Measurements from ENCODE around the gene PIP4K2A.

The PIP4K2A gene

GRCh38 chr10:22710139-22710745 is 4.1 kb downstream of the PIP4K2A start:
- no peak overlapping the region for H3K4me3 ChIP-seq (ENCODE audit: insufficient read depth, low read depth, low read length)
- H3K36me3 ChIP-seq (ENCODE audit: control insufficient read depth, insufficient read depth, low read length), result no peaks in the 10 kb centered on the region
- no peak overlapping the region for H3K27ac ChIP-seq (ENCODE audit: insufficient read depth, low read depth, low read length, poor library complexity, severe bottlenecking)
- H3K9me3 ChIP-seq (ENCODE audit: control insufficient read depth, low read length), result no peaks in the 10 kb centered on the region
- WGBS, 2 experiments, result 94% methylated on average over 10 of the region's 10 CpGs
- H3K4me1 ChIP-seq (ENCODE audit: control insufficient read depth, insufficient read depth, low read length), result peaks cover 4% of the 10 kb centered on the region
- peaks cover 15% of the 10 kb centered on the region for H3K27me3 ChIP-seq (ENCODE audit: control insufficient read depth, insufficient read depth, low read length, poor library complexity, severe bottlenecking)

GRCh38 chr10:22708772-22709171 is 5.6 kb downstream of the PIP4K2A start:
- H3K27ac ChIP-seq (ENCODE audit: insufficient read depth, low read depth, low read length, poor library complexity, severe bottlenecking), result no peak overlapping the region
- 96 to 100% methylated on average over 1 of the region's 1 CpG for WGBS, 2 experiments
- no peaks in the 10 kb centered on the region for H3K9me3 ChIP-seq (ENCODE audit: control insufficient read depth, low read length)
- peaks cover 10% of the 10 kb centered on the region for H3K27me3 ChIP-seq (ENCODE audit: control insufficient read depth, insufficient read depth, low read length, poor library complexity, severe bottlenecking)
- H3K4me3 ChIP-seq (ENCODE audit: insufficient read depth, low read depth, low read length), result no peak overlapping the region
- no peaks in the 10 kb centered on the region for H3K36me3 ChIP-seq (ENCODE audit: control insufficient read depth, insufficient read depth, low read length)
- H3K4me1 ChIP-seq (ENCODE audit: control insufficient read depth, insufficient read depth, low read length), result peaks cover 4% of the 10 kb centered on the region

GRCh38 chr10:22705527-22705926 is 8.9 kb downstream of the PIP4K2A start:
- Histone ChIP-seq H3K36me3 (ENCODE audit: control insufficient read depth, insufficient read depth, low read length) (no peaks in the 10 kb centered on the region), H3K4me3 (ENCODE audit: insufficient read depth, low read depth, low read length) (no peak overlapping the region), H3K27ac (ENCODE audit: insufficient read depth, low read depth, low read length, poor library complexity, severe bottlenecking) (no peak overlapping the region), H3K27me3 (ENCODE audit: control insufficient read depth, insufficient read depth, low read length, poor library complexity, severe bottlenecking) (no peaks in the 10 kb centered on the region), H3K9me3 (ENCODE audit: control insufficient read depth, low read length) (no peaks in the 10 kb centered on the region), H3K4me1 (ENCODE audit: control insufficient read depth, insufficient read depth, low read length) (peaks cover 5% of the 10 kb centered on the region)
- 90 to 92% methylated on average over 5 of the region's 5 CpGs for WGBS, 2 experiments

GRCh38 chr10:22704942-22705341 is 9.4 kb downstream of the PIP4K2A start:
- H3K27ac ChIP-seq (ENCODE audit: insufficient read depth, low read depth, low read length, poor library complexity, severe bottlenecking), result no peak overlapping the region
- H3K27me3 ChIP-seq (ENCODE audit: control insufficient read depth, insufficient read depth, low read length, poor library complexity, severe bottlenecking), result no peaks in the 10 kb centered on the region
- 93 to 96% methylated on average over 5 of the region's 5 CpGs for WGBS, 2 experiments
- H3K9me3 ChIP-seq (ENCODE audit: control insufficient read depth, low read length), result no peaks in the 10 kb centered on the region
- no peak overlapping the region for H3K4me3 ChIP-seq (ENCODE audit: insufficient read depth, low read depth, low read length)
- H3K36me3 ChIP-seq (ENCODE audit: control insufficient read depth, insufficient read depth, low read length), result no peaks in the 10 kb centered on the region
- peaks cover 10% of the 10 kb centered on the region for H3K4me1 ChIP-seq (ENCODE audit: control insufficient read depth, insufficient read depth, low read length)

GRCh38 chr10:22704471-22704911 is 9.9 kb downstream of the PIP4K2A start:
- Histone ChIP-seq H3K9me3 (ENCODE audit: control insufficient read depth, low read length) (no peaks in the 10 kb centered on the region), H3K27ac (ENCODE audit: insufficient read depth, low read depth, low read length, poor library complexity, severe bottlenecking) (no peak overlapping the region), H3K4me1 (ENCODE audit: control insufficient read depth, insufficient read depth, low read length) (peaks cover 10% of the 10 kb centered on the region), H3K27me3 (ENCODE audit: control insufficient read depth, insufficient read depth, low read length, poor library complexity, severe bottlenecking) (no peaks in the 10 kb centered on the region), H3K36me3 (ENCODE audit: control insufficient read depth, insufficient read depth, low read length) (no peaks in the 10 kb centered on the region), H3K4me3 (ENCODE audit: insufficient read depth, low read depth, low read length) (no peak overlapping the region)
- 95 to 96% methylated on average over 4 of the region's 4 CpGs for WGBS, 2 experiments

- Histone ChIP-seq H3K27ac (ENCODE audit: insufficient read depth, low read depth, low read length, poor library complexity, severe bottlenecking) (no peak overlapping the region), H3K4me1 (ENCODE audit: control insufficient read depth, insufficient read depth, low read length) (peaks cover 10% of the 10 kb centered on the region), H3K36me3 (ENCODE audit: control insufficient read depth, insufficient read depth, low read length) (no peaks in the 10 kb centered on the region), H3K27me3 (ENCODE audit: control insufficient read depth, insufficient read depth, low read length, poor library complexity, severe bottlenecking) (no peaks in the 10 kb centered on the region), H3K9me3 (ENCODE audit: control insufficient read depth, low read length) (no peaks in the 10 kb centered on the region), H3K4me3 (ENCODE audit: insufficient read depth, low read depth, low read length) (no peak overlapping the region)
- WGBS, 2 experiments, result 96 to 97% methylated on average over 4 of the region's 4 CpGs
Measured at GRCh38 chr10:22702348-22702747, 12.0 kb downstream of the PIP4K2A start.

GRCh38 chr10:22701132-22701826 is 13.1 kb downstream of the PIP4K2A start:
- peaks cover 10% of the 10 kb centered on the region for H3K4me1 ChIP-seq (ENCODE audit: control insufficient read depth, insufficient read depth, low read length)
- 94 to 98% methylated on average over 3 to 4 of the region's 4 CpGs for WGBS, 2 experiments
- no peak overlapping the region for H3K4me3 ChIP-seq (ENCODE audit: insufficient read depth, low read depth, low read length)
- H3K27ac ChIP-seq (ENCODE audit: insufficient read depth, low read depth, low read length, poor library complexity, severe bottlenecking), result no peak overlapping the region
- H3K36me3 ChIP-seq (ENCODE audit: control insufficient read depth, insufficient read depth, low read length), result no peaks in the 10 kb centered on the region
- H3K27me3 ChIP-seq (ENCODE audit: control insufficient read depth, insufficient read depth, low read length, poor library complexity, severe bottlenecking), result no peaks in the 10 kb centered on the region
- no peaks in the 10 kb centered on the region for H3K9me3 ChIP-seq (ENCODE audit: control insufficient read depth, low read length)

- H3K36me3 ChIP-seq (ENCODE audit: control insufficient read depth, insufficient read depth, low read length), result no peaks in the 10 kb centered on the region
- H3K27ac ChIP-seq (ENCODE audit: insufficient read depth, low read depth, low read length, poor library complexity, severe bottlenecking), result no peak overlapping the region
- no peak overlapping the region for H3K4me3 ChIP-seq (ENCODE audit: insufficient read depth, low read depth, low read length)
- H3K9me3 ChIP-seq (ENCODE audit: control insufficient read depth, low read length), result no peaks in the 10 kb centered on the region
- no peaks in the 10 kb centered on the region for H3K27me3 ChIP-seq (ENCODE audit: control insufficient read depth, insufficient read depth, low read length, poor library complexity, severe bottlenecking)
- H3K4me1 ChIP-seq (ENCODE audit: control insufficient read depth, insufficient read depth, low read length), result peaks cover 10% of the 10 kb centered on the region
- 86 to 89% methylated on average over 5 of the region's 5 CpGs for WGBS, 2 experiments
Measured at GRCh38 chr10:22700489-22700888, 13.9 kb downstream of the PIP4K2A start.

- H3K4me3 ChIP-seq (ENCODE audit: insufficient read depth, low read depth, low read length), result no peak overlapping the region
- H3K27me3 ChIP-seq (ENCODE audit: control insufficient read depth, insufficient read depth, low read length, poor library complexity, severe bottlenecking), result no peaks in the 10 kb centered on the region
- peaks cover 10% of the 10 kb centered on the region for H3K4me1 ChIP-seq (ENCODE audit: control insufficient read depth, insufficient read depth, low read length)
- H3K36me3 ChIP-seq (ENCODE audit: control insufficient read depth, insufficient read depth, low read length), result no peaks in the 10 kb centered on the region
- H3K9me3 ChIP-seq (ENCODE audit: control insufficient read depth, low read length), result no peaks in the 10 kb centered on the region
- WGBS, 2 experiments, result 86 to 93% methylated on average over 5 of the region's 5 CpGs
- H3K27ac ChIP-seq (ENCODE audit: insufficient read depth, low read depth, low read length, poor library complexity, severe bottlenecking), result no peak overlapping the region
Measured at GRCh38 chr10:22699976-22700375, 14.4 kb downstream of the PIP4K2A start.

GRCh38 chr10:22698941-22699440 is 15.4 kb downstream of the PIP4K2A start:
- 94 to 95% methylated on average over 3 of the region's 3 CpGs for WGBS, 2 experiments
- Histone ChIP-seq H3K4me1 (ENCODE audit: control insufficient read depth, insufficient read depth, low read length) (peaks cover 10% of the 10 kb centered on the region), H3K36me3 (ENCODE audit: control insufficient read depth, insufficient read depth, low read length) (no peaks in the 10 kb centered on the region), H3K27ac (ENCODE audit: insufficient read depth, low read depth, low read length, poor library complexity, severe bottlenecking) (no peak overlapping the region), H3K27me3 (ENCODE audit: control insufficient read depth, insufficient read depth, low read length, poor library complexity, severe bottlenecking) (no peaks in the 10 kb centered on the region), H3K4me3 (ENCODE audit: insufficient read depth, low read depth, low read length) (no peak overlapping the region), H3K9me3 (ENCODE audit: control insufficient read depth, low read length) (no peaks in the 10 kb centered on the region)

All from ectodermal cell (in vitro differentiated cells).